Measurements from ENCODE around the gene FHIT.
A peak's percentile ranks its signal among the peaks of the same experiment; 100 is the strongest.
"Not testable (repeated sequence)": the region's sequence is repeated elsewhere in the genome, so short reads cannot be mapped to it uniquely, and the experiment has no call there.

The FHIT gene

GRCh38 chr3:59808446-59808845 lies 1442.8 kb downstream of the FHIT start:
- no peaks in the 10 kb centered on the region for H3K9me3 Mint-ChIP-seq

GRCh38 chr3:59803268-59803667 lies 1448.0 kb downstream of the FHIT start:
- peaks cover 49% of the 10 kb centered on the region for H3K4me1 Mint-ChIP-seq
- TF ChIP-seq CTCF (IDR thresholded peaks at IDR 0.05): no peak
- H3K9me3 Mint-ChIP-seq: no peaks in the 10 kb centered on the region
- DNase-seq: no peak
- no peaks in the 10 kb centered on the region for H3K36me3 Mint-ChIP-seq (ENCODE audit: low read depth)
- H3K27me3 Mint-ChIP-seq (ENCODE audit: low read depth, poor library complexity): peaks cover 3% of the 10 kb centered on the region
- H3K4me3 Mint-ChIP-seq: no peak overlapping the region
- peak overlapping the region; percentile 85 for H3K27ac Mint-ChIP-seq

More at GRCh38 chr3:59808446-59808845, 1442.8 kb downstream of the FHIT start:
- H3K27ac Mint-ChIP-seq: peak overlapping the region; percentile 77
- DNase-seq: no peak
- H3K4me1 Mint-ChIP-seq: peaks cover 61% of the 10 kb centered on the region
- H3K36me3 Mint-ChIP-seq (ENCODE audit: low read depth): no peaks in the 10 kb centered on the region
- no peak overlapping the region for H3K4me3 Mint-ChIP-seq
- H3K27me3 Mint-ChIP-seq (ENCODE audit: low read depth, poor library complexity): no peaks in the 10 kb centered on the region
- TF ChIP-seq CTCF (IDR thresholded peaks at IDR 0.05): no peak

- H3K4me1 Mint-ChIP-seq: peaks cover 42% of the 10 kb centered on the region
- not testable (repeated sequence) for DNase-seq; H3K9me3 Mint-ChIP-seq; H3K36me3 Mint-ChIP-seq (ENCODE audit: low read depth); H3K27me3 Mint-ChIP-seq (ENCODE audit: low read depth, poor library complexity); H3K4me3 Mint-ChIP-seq
- H3K27ac Mint-ChIP-seq: peak overlapping the region; percentile 30
Measured at GRCh38 chr3:59802453-59802852, 1448.8 kb downstream of the FHIT start.

GRCh38 chr3:59802045-59802444 lies 1449.2 kb downstream of the FHIT start:
- peaks cover 41% of the 10 kb centered on the region for H3K4me1 Mint-ChIP-seq
- H3K4me3 Mint-ChIP-seq: no peak overlapping the region
- DNase-seq: no peak
- TF ChIP-seq CTCF (IDR thresholded peaks at IDR 0.05): no peak
- H3K9me3 Mint-ChIP-seq: no peaks in the 10 kb centered on the region
- H3K27ac Mint-ChIP-seq: no peak overlapping the region
- peaks cover 3% of the 10 kb centered on the region for H3K27me3 Mint-ChIP-seq (ENCODE audit: low read depth, poor library complexity)
- H3K36me3 Mint-ChIP-seq (ENCODE audit: low read depth): no peaks in the 10 kb centered on the region

GRCh38 chr3:59800481-59800880 lies 1450.8 kb downstream of the FHIT start:
- no peak for TF ChIP-seq CTCF (IDR thresholded peaks at IDR 0.05)
- no peaks in the 10 kb centered on the region for H3K9me3 Mint-ChIP-seq
- H3K27ac Mint-ChIP-seq: peak overlapping the region; percentile 52
- no peaks in the 10 kb centered on the region for H3K36me3 Mint-ChIP-seq (ENCODE audit: low read depth)
- DNase-seq: no peak
- H3K4me1 Mint-ChIP-seq: peaks cover 47% of the 10 kb centered on the region
- H3K27me3 Mint-ChIP-seq (ENCODE audit: low read depth, poor library complexity): peaks cover 3% of the 10 kb centered on the region
- H3K4me3 Mint-ChIP-seq: no peak overlapping the region

- DNase-seq: no peak
- no peaks in the 10 kb centered on the region for H3K36me3 Mint-ChIP-seq (ENCODE audit: low read depth)
- no peaks in the 10 kb centered on the region for H3K9me3 Mint-ChIP-seq
- TF ChIP-seq CTCF (IDR thresholded peaks at IDR 0.05): no peak
- peaks cover 47% of the 10 kb centered on the region for H3K4me1 Mint-ChIP-seq
- peaks cover 4% of the 10 kb centered on the region for H3K27me3 Mint-ChIP-seq (ENCODE audit: low read depth, poor library complexity)
- no peak overlapping the region for H3K4me3 Mint-ChIP-seq
- no peak overlapping the region for H3K27ac Mint-ChIP-seq
Measured at GRCh38 chr3:59798372-59799086, 1452.7 kb downstream of the FHIT start.
